IMR-90 (cell line): ENCODE results near the gene TNS3. TPM values are rescaled to one million over a fixed set of nuclear protein-coding genes. Genes with fewer than 3 reads are reported as not detected.

Experiments
- ATAC-seq: fragments of 200-7000 bp; cut with Tn5 transposase; 2 replicates; pipeline ENCODE4 v1.9.1; 2020; ENCODE audit warnings: low read depth, mild to moderate bottlenecking, moderate library complexity
- BruUV-seq: library from RNA; stranded (reverse); fragments of 400-500 nt; replicated peaks from 2 replicates; lab custom pipeline; 2021; lab: Mats Ljungman, UMichigan
- CTCF ChIA-PET: fragments of 300-600 bp; formaldehyde crosslinking; extraction: SDS; loops from one replicate; lab custom pipeline; 2021; ENCODE audit warnings: antibody characterized with exemption; lab: Yijun Ruan, JAX
- POLR2A ChIA-PET: fragments of 300-600 bp; sonication (Branson Sonifier 250); formaldehyde crosslinking; loops from one replicate; lab custom pipeline; 2022; ENCODE audit warnings: antibody characterized with exemption; ENCODE audit not compliant: unreplicated experiment; lab: Charles Lee
- DNase-seq: peaks from one replicate; pipeline ENCODE4 v3.0.0; 2013
- H2AFZ ChIP-seq: replicated peaks from 2 replicates; pipeline ENCODE3; 2013; ENCODE audit warnings: low read length, mild to moderate bottlenecking; ENCODE audit not compliant: poor library complexity
- H2AK5ac ChIP-seq: 2 replicates; pipeline ENCODE4 v1.6.1; 2013; ENCODE audit warnings: low read depth, low read length, inconsistent platforms
- H2AK9ac ChIP-seq: replicated peaks from 2 replicates; pipeline ENCODE3; 2013; ENCODE audit warnings: mild to moderate bottlenecking, low read depth, low read length, moderate library complexity; ENCODE audit not compliant: poor library complexity
- H2BK120ac ChIP-seq: 2 replicates; pipeline ENCODE4 v1.6.1; 2013; ENCODE audit warnings: low read depth, low read length, inconsistent platforms
- H2BK15ac ChIP-seq: 3 replicates; pipeline ENCODE4 v1.6.1; 2013; ENCODE audit warnings: low read depth, low read length, inconsistent platforms
- H2BK20ac ChIP-seq: 2 replicates; pipeline ENCODE4 v1.6.1; 2013; ENCODE audit warnings: low read depth, mild to moderate bottlenecking, inconsistent platforms, low read length, moderate library complexity
- H2BK5ac ChIP-seq: 2 replicates; pipeline ENCODE4 v1.6.1; 2013; ENCODE audit warnings: mild to moderate bottlenecking, low read depth, low read length, inconsistent platforms; ENCODE audit not compliant: poor library complexity, severe bottlenecking
- H3K14ac ChIP-seq: replicated peaks from 2 replicates; pipeline ENCODE4 v1.6.1; 2013; ENCODE audit warnings: low read depth, low read length, inconsistent platforms
- H3K18ac ChIP-seq: 2 replicates; pipeline ENCODE4 v1.6.1; 2013; ENCODE audit warnings: low read depth, low read length, control low read depth
- H3K23ac ChIP-seq: 2 replicates; pipeline ENCODE4 v1.6.1; 2013; ENCODE audit warnings: low read depth, low read length, inconsistent platforms
- H3K27ac ChIP-seq: 2 replicates; pipeline ENCODE4 v1.5.1; 2013; ENCODE audit warnings: mild to moderate bottlenecking, control low read depth, low read length; ENCODE audit not compliant: insufficient read depth
- H3K27me3 ChIP-seq: 2 replicates; pipeline ENCODE4 v1.6.1; 2013; ENCODE audit warnings: low read length; ENCODE audit not compliant: control insufficient read depth, insufficient read depth
- H3K36me3 ChIP-seq: 2 replicates; pipeline ENCODE4 v1.6.1; 2013; ENCODE audit warnings: low read length, mixed read lengths; ENCODE audit not compliant: control insufficient read depth, insufficient read depth
- H3K4ac ChIP-seq: 2 replicates; pipeline ENCODE4 v1.6.1; 2013; ENCODE audit warnings: low read depth, low read length, inconsistent platforms
- H3K4me1 ChIP-seq: 2 replicates; pipeline ENCODE4 v1.6.1; 2013; ENCODE audit warnings: low read length, mixed read lengths; ENCODE audit not compliant: control insufficient read depth, insufficient read depth
- H3K4me2 ChIP-seq: 2 replicates; pipeline ENCODE4 v1.6.1; 2013; ENCODE audit warnings: low read depth, mild to moderate bottlenecking, control low read depth, low read length, moderate library complexity
- H3K4me3 ChIP-seq: 2 replicates; pipeline ENCODE4 v1.5.1; 2013; ENCODE audit warnings: low read depth, mild to moderate bottlenecking, control low read depth, low read length, moderate library complexity; ENCODE audit not compliant: insufficient read depth
- H3K56ac ChIP-seq: 2 replicates; pipeline ENCODE4 v1.6.1; 2013; ENCODE audit warnings: low read length, inconsistent platforms; ENCODE audit not compliant: insufficient read depth; ENCODE audit errors: extremely low read depth
- H3K79me1 ChIP-seq, 2 experiments: 2 replicates each; pipeline ENCODE4 v1.6.1; 2013; ENCODE audit warnings: low read length in 2 of 2, inconsistent platforms in 1 of 2, low read depth in 1 of 2
- H3K9ac ChIP-seq: 2 replicates; pipeline ENCODE4 v1.6.1; 2013; ENCODE audit warnings: low read depth, low read length, control low read depth
- H3K9me1 ChIP-seq: 2 replicates; pipeline ENCODE4 v1.6.1; 2013; ENCODE audit warnings: low read length, inconsistent platforms; ENCODE audit not compliant: insufficient read depth
- H3K9me3 ChIP-seq: 2 replicates; pipeline ENCODE4 v1.6.1; 2013; ENCODE audit warnings: low read length; ENCODE audit not compliant: control insufficient read depth, insufficient read depth
- H4K20me1 ChIP-seq: 2 replicates; pipeline ENCODE4 v1.6.1; 2013; ENCODE audit warnings: low read length, inconsistent platforms; ENCODE audit not compliant: insufficient read depth
- H4K5ac ChIP-seq: 2 replicates; pipeline ENCODE4 v1.6.1; 2013; ENCODE audit warnings: mild to moderate bottlenecking, low read depth, low read length, control low read depth
- H4K8ac ChIP-seq, 2 experiments: 2 replicates each; pipeline ENCODE4 v1.6.1; 2013; ENCODE audit warnings: low read depth in 2 of 2, low read length in 2 of 2, control low read depth in 1 of 2, inconsistent platforms in 1 of 2
- H4K91ac ChIP-seq: 2 replicates; pipeline ENCODE4 v1.6.1; 2013; ENCODE audit warnings: low read depth, low read length, inconsistent platforms; ENCODE audit not compliant: insufficient read depth
- CHD1 ChIP-seq: IDR thresholded peaks from 2 replicates; pipeline ENCODE4 v1.6.1; 2012; ENCODE audit warnings: low read depth, low read length, improper control_type of control experiment
- MXI1 ChIP-seq: IDR thresholded peaks from 2 replicates; pipeline ENCODE4 v1.6.1; 2012; ENCODE audit warnings: low read depth, mild to moderate bottlenecking, low read length, moderate library complexity, borderline replicate concordance
- NFE2L2 ChIP-seq: fragments of 150-350 bp; IDR thresholded peaks from 2 replicates; pipeline ENCODE4 v1.6.1; 2016; ENCODE audit warnings: low read depth, mild to moderate bottlenecking, low read length
- POLR2A ChIP-seq: IDR thresholded peaks from 2 replicates; pipeline ENCODE4 v1.6.1; 2012; ENCODE audit warnings: mild to moderate bottlenecking, low read depth, low read length
- RCOR1 ChIP-seq: IDR thresholded peaks from 2 replicates; pipeline ENCODE4 v1.6.1; 2012; ENCODE audit warnings: mild to moderate bottlenecking, low read length, improper control_type of control experiment; ENCODE audit not compliant: insufficient replicate concordance
- WGBS, 2 experiments: methylation state at CpG; one replicate each; pipeline versions ENCODE4 v1.1.5 to v1.1.7; 2013; ENCODE audit warnings: missing lambda C conversion rate in 2 of 2; ENCODE audit not compliant: insufficient read length in 1 of 2; ENCODE audit errors: extremely low coverage in 2 of 2; 5-methylcytosine and 5-hydroxymethylcytosine counted together
- dilution Hi-C: fragments of 300-500 bp; cut with HindIII; formaldehyde crosslinking; loops from one replicate; pipeline ENCODE4 v1.14.3; 2018; ENCODE audit warnings: low sequenced_read_pairs; ENCODE audit not compliant: unreplicated experiment
- in situ Hi-C: fragments of 300-500 bp; cut with MboI; formaldehyde crosslinking; loops from 3 replicates; pipeline ENCODE4 v1.14.3; 2019; ENCODE audit warnings: low sequenced_read_pairs, inconsistent platforms, mixed read lengths
- intact Hi-C: fragments of 100-400 bp; cut with micrococcal nuclease; formaldehyde crosslinking; loops from 2 replicates; pipeline ENCODE4 v1.10.0; 2022
- polyA plus RNA-seq, 3 experiments: library from polyadenylated mRNA; depleted of rRNA; stranded (reverse); fragments of >200 nt; gene quantifications; 2 replicates each; pipeline ENCODE4 v1.2.3, GENCODE V29; 2012; ENCODE audit warnings: low replicate concordance in 1 of 3
- total RNA-seq: library from RNA; depleted of rRNA; stranded (reverse); fragments of >200 nt; gene quantifications from 2 replicates; pipeline ENCODE4 v1.2.3, GENCODE V29; 2012

TNS3 gene
- total and polyA plus RNA-seq, 2 of the 4 experiments (the other 2 are of a cell fraction), result 64.3 to 79.2 TPM

GRCh38 chr7:47540053-47540386, 41.9 kb downstream of the TNS3 start:
- Histone ChIP-seq H2BK5ac (peak overlapping the region; percentile 15), H2AK9ac (no peak overlapping the region), H2BK120ac (peak overlapping the region; percentile 52), H3K4me3 (no peak overlapping the region), H3K4me2 (peak overlapping the region; percentile 25; the same call in 1 of the 2 replicates), H3K36me3 (peaks cover 6% of the 10 kb centered on the region; the same call in 1 of the 2 replicates), H3K27ac (no peak overlapping the region), H3K56ac (no peak overlapping the region), H2BK15ac (peak overlapping the region; percentile 47; the same call in 1 of the 3 replicates), H2AK5ac (peak overlapping the region; percentile 20; the same call in 1 of the 2 replicates), H3K23ac (peak overlapping the region; percentile 87), H3K9me1 (peaks cover 49% of the 10 kb centered on the region), H4K20me1 (peaks cover 75% of the 10 kb centered on the region), H3K4ac (peak overlapping the region; percentile 81), H4K8ac (peak overlapping the region in 1 of 2 experiments; percentile 2; a peak in 1 of 4 replicates), H3K79me1 (peaks cover 48 to 94% of the 10 kb centered on the region in 2 experiments), H4K5ac (peak overlapping the region; percentile 9; the same call in 1 of the 2 replicates), H3K27me3 (no peaks in the 10 kb centered on the region), H2AFZ (no peak overlapping the region), H3K9me3 (no peaks in the 10 kb centered on the region), H3K18ac (no peak overlapping the region), H4K91ac (peak overlapping the region; percentile 43), H3K9ac (no peak overlapping the region), H2BK20ac (peak overlapping the region; percentile 17; the same call in 1 of the 2 replicates), H3K4me1 (peaks cover 47% of the 10 kb centered on the region), H3K14ac (peak overlapping the region; percentile 24)
- intact Hi-C loops, result no loop called here
- ChIA-PET CTCF (no interaction called here), POLR2A (interaction anchor here (0.6 kb wide), 1 partner anchor 280 kb away, joined by 3 read pairs; no protein-coding TSS in a partner anchor)
- no TSS peak for BruUV-seq
- no peak for ATAC-seq
- dilution Hi-C loops, result no loop called here
- no CpG with 5 or more reads among the region's 4 CpGs for WGBS, 2 experiments
- DNase-seq, result no peak
- in situ Hi-C loops, result no loop called here
- TF ChIP-seq NFE2L2 (no peak), POLR2A (no peak; the same call in 1 of the 2 replicates), CHD1 (no peak), RCOR1 (no peak), MXI1 (no peak)
